Fibroblast of skin of right quadriceps (primary cell): Measurements from ENCODE around the gene THUMPD1.

Experiments
- DNase-seq: peaks from one replicate; pipeline ENCODE4 v3.0.0-alpha.2; 2013

Gene THUMPD1

DNA sequence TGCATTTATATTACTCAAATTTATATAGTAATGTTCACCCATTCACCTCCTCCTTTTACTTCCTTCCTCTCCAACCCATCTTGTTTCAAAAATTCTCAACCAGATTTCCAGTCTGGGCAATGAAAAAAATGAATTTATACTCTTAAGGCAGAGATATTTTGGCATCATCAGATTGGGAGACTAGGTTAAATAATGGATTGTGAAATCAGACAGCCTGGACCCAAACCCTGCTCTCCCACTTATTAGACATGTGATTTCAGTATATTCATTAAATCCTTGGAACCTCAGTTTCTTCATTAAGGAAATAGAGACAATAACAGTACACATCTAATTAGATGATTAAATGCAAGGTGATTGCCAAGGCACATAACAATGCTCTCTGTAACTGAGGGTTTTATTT is 52.0 kb downstream of the THUMPD1 start:
- DNase-seq: no peak

DNA sequence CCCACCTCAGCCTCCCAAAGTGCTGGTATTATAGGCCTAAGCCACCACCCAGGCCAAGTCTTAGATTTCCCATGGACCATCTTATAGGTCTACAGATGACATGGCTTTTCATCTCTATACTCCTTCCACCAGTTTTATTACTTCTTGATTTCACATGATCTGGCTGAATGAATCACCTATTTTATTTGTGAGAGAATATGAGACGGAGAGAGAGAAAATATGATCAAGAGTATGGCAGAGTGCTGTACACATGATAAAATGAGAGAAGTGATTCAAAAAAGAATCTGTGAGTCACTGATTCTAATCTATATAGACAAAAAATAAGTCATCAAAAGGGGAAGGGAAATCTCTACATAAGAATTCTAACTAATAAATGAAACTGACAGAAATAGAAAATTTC is 57.8 kb downstream of the THUMPD1 start:
- no peak for DNase-seq
